ENCODE results near the gene NUDT8.

Gene NUDT8

GRCh38 chr11:67648796-67649613 lies 19.3 kb upstream of the NUDT8 start:
- no peak overlapping the region for H3K4me3 ChIP-seq (ENCODE audit: low read depth, low read length)
- no peak for TF ChIP-seq CTCF (IDR thresholded peaks at IDR 0.05)
- H3K27ac ChIP-seq: no peak overlapping the region
- H3K9ac ChIP-seq: no peak overlapping the region
- H3K79me2 ChIP-seq: no peaks in the 10 kb centered on the region
- H2AFZ ChIP-seq: no peak overlapping the region
- no peaks in the 10 kb centered on the region for H3K36me3 ChIP-seq (ENCODE audit: control insufficient read depth, insufficient read depth, low read length)
- no peaks in the 10 kb centered on the region for H3K4me1 ChIP-seq
- H3K27me3 ChIP-seq (ENCODE audit: control insufficient read depth, insufficient read depth, low read length): no peaks in the 10 kb centered on the region
- H3K9me3 ChIP-seq (ENCODE audit: control insufficient read depth, low read length): no peaks in the 10 kb centered on the region
- no peak overlapping the region for H3K4me2 ChIP-seq (ENCODE audit: low read length)

GRCh38 chr11:67648140-67648795 lies 18.5 kb upstream of the NUDT8 start:
- no peak overlapping the region for H3K9ac ChIP-seq
- no peak overlapping the region for H2AFZ ChIP-seq
- no peaks in the 10 kb centered on the region for H3K4me1 ChIP-seq
- H3K36me3 ChIP-seq (ENCODE audit: control insufficient read depth, insufficient read depth, low read length): no peaks in the 10 kb centered on the region
- no peak overlapping the region for H3K4me3 ChIP-seq (ENCODE audit: low read depth, low read length)
- H3K9me3 ChIP-seq (ENCODE audit: control insufficient read depth, low read length): no peaks in the 10 kb centered on the region
- no peaks in the 10 kb centered on the region for H3K79me2 ChIP-seq
- no peaks in the 10 kb centered on the region for H3K27me3 ChIP-seq (ENCODE audit: control insufficient read depth, insufficient read depth, low read length)
- H3K4me2 ChIP-seq (ENCODE audit: low read length): no peak overlapping the region
- H3K27ac ChIP-seq: no peak overlapping the region
- TF ChIP-seq CTCF (IDR thresholded peaks at IDR 0.05): no peak

GRCh38 chr11:67647471-67647870 lies 17.7 kb upstream of the NUDT8 start:
- Histone ChIP-seq H2AFZ (no peak overlapping the region), H3K79me2 (no peaks in the 10 kb centered on the region), H3K4me1 (no peaks in the 10 kb centered on the region), H3K4me3 (ENCODE audit: low read depth, low read length) (no peak overlapping the region), H3K9me3 (ENCODE audit: control insufficient read depth, low read length) (no peaks in the 10 kb centered on the region), H3K27ac (no peak overlapping the region), H3K4me2 (ENCODE audit: low read length) (no peak overlapping the region), H3K36me3 (ENCODE audit: control insufficient read depth, insufficient read depth, low read length) (no peaks in the 10 kb centered on the region), H3K9ac (no peak overlapping the region), H3K27me3 (ENCODE audit: control insufficient read depth, insufficient read depth, low read length) (no peaks in the 10 kb centered on the region)
- TF ChIP-seq CTCF (IDR thresholded peaks at IDR 0.05): no peak

- Histone ChIP-seq H3K27me3 (ENCODE audit: control insufficient read depth, insufficient read depth, low read length) (no peaks in the 10 kb centered on the region), H3K4me1 (no peaks in the 10 kb centered on the region), H2AFZ (no peak overlapping the region), H3K4me3 (ENCODE audit: low read depth, low read length) (no peak overlapping the region), H3K27ac (no peak overlapping the region), H3K36me3 (ENCODE audit: control insufficient read depth, insufficient read depth, low read length) (no peaks in the 10 kb centered on the region), H3K9ac (no peak overlapping the region), H3K9me3 (ENCODE audit: control insufficient read depth, low read length) (no peaks in the 10 kb centered on the region), H3K79me2 (no peaks in the 10 kb centered on the region), H3K4me2 (ENCODE audit: low read length) (no peak overlapping the region)
- no peak for TF ChIP-seq CTCF (IDR thresholded peaks at IDR 0.05)
Measured at GRCh38 chr11:67646535-67647336, 17.0 kb upstream of the NUDT8 start.
